ENCODE measurements around the gene PAX6. TPM values are rescaled to one million over a fixed set of nuclear protein-coding genes. Genes with fewer than 3 reads are reported as not detected.
A peak's percentile ranks its signal among the peaks of the same experiment; 100 is the strongest.

Gene PAX6
- total RNA-seq, 2 experiments from 2014 or later, result not detected

DNA sequence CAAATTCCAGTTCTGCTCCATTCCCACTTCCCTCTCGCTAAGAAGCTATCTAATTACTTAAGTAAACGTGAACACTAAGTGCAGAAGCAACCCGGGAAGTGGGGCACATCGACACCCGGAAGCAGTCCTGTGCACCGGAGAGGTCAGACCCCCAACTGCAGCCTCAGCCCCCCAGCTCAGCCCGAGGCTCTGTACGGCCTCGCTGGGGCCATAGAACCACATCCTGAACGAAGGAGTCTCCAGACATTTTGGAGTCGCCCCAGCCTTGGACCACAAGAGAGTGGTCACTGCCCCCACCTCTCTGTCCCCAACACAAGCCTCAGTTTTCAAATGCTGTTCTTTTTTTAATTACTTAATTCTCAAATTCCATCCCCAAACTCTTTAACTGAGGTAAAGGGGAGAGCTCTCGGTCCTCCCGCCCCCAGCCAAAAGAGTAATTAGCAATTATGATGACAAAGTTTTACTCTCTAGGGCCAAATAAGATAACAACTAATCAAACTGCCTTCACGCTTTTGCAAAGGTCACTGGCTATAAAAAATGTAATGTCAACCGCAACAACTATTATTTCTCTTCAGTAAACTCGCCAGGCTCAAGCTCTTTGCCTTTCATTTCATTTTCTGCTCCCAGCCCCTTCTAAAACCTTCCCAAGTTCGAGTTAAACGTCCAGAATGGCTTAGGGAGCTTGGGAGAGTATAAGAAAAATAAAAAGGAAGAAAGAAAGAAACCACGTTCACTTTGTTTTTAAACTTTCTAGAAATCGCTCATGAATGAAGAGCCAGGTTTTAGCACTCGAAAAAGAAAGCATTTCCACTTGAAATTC, 2.2 kb downstream of the PAX6 start:
- no peak overlapping the region for H3K27ac Mint-ChIP-seq
- peaks cover 4% of the 10 kb centered on the region for H3K36me3 Mint-ChIP-seq
- H3K4me1 Mint-ChIP-seq, result peaks cover 33% of the 10 kb centered on the region
- H3K9me3 Mint-ChIP-seq, result no peaks in the 10 kb centered on the region
- no peak for ATAC-seq (ENCODE audit: low read depth)
- POLR2A ChIA-PET, result no interaction called here
- DNase-seq, result no peak
- H3K4me3 Mint-ChIP-seq, result peak overlapping the region; percentile 55
- peaks cover 83% of the 10 kb centered on the region for H3K27me3 Mint-ChIP-seq

DNA sequence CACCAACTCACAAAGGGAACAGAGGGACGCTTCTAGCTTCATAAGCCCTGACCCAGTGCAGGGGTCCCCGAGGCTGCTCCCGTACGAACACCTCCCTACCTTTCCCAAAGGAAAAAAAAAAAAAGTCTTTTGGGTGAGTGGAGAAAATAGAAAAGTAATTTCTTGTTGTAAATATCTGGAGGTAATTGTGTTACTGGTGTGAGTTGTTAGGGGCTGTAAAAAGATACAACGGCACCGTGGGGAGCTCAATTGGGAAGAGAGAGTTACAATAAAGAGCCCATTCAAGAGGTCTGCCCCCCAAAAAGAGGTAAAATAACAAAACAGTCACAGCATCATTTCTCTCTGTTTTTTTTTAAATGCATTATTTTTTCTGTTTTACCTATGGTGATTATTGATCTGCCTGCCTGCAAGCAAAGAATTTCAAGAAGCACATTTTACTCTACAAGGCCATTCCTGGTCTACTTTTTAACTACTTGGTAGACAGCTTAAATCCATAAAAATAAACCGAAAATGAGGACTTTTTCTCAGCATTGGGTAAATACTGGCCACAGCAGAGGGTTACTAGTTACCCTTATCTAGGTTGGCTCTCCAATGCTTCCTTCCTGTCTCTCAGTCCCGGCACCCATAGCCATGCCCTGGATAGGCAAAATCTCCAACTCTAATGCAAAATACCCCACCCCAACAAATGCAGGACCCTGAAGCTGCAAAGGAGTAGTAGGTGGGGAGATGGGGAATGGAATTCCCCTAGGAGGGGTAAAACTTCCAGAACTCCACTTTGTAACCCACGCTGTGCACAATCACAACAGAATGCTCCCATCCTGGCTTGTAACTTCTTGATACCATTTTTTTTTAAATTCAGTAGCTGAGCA, 3.1 kb downstream of the PAX6 start:
- H3K36me3 Mint-ChIP-seq, result peaks cover 4% of the 10 kb centered on the region
- no peak overlapping the region for H3K4me3 Mint-ChIP-seq
- DNase-seq (no peak), ATAC-seq (ENCODE audit: low read depth) (no peak)
- H3K27me3 Mint-ChIP-seq, result peaks cover 85% of the 10 kb centered on the region
- H3K27ac Mint-ChIP-seq, result no peak overlapping the region
- POLR2A ChIA-PET, result no interaction called here
- H3K4me1 Mint-ChIP-seq, result peaks cover 36% of the 10 kb centered on the region
- H3K9me3 Mint-ChIP-seq, result no peaks in the 10 kb centered on the region

DNA sequence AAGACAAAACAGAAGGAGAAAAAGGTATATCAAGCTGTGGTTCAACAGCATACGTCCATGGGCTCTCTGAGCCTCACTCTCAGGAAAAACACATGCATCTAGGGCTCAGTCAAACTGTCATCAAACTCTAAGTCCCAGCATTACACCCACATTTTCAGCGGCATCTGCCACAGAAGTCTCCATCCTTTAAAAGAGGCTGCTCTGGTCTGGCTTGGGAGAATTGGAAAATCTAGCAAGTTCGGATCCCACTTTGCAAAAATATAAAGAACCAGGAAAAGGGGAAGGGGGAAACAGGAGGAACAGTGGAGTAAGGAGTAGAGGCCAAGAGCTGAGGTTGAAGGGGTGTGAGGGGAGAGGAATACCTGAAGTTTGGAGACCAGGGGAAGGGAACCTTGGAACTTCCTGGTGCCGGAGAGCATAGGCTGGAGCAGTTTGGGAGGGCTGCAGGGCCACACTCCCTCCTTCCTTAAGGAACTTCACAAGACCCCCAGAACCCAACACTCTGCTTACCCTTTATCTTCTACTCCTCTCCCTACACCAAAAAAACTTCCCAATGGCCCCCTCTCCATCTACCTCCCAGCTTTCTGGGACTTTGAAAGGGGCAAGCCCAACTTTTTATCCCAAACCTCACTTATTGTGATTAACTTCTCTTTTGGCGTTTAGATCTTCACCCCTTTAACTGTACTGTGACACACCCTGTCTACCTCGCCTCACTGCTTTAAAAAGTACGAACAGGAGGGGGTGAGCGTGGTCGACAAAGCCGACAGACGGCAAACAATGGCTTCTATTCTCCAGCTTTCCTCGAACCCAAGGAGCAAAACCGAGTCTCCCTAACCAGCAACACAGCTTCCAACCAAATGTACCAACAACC, 4.0 kb downstream of the PAX6 start:
- DNase-seq (no peak), ATAC-seq (ENCODE audit: low read depth) (no peak)
- Mint-ChIP-seq H3K9me3 (peaks cover 4% of the 10 kb centered on the region), H3K36me3 (peaks cover 6% of the 10 kb centered on the region), H3K4me3 (no peak overlapping the region), H3K27ac (no peak overlapping the region), H3K27me3 (peaks cover 87% of the 10 kb centered on the region), H3K4me1 (peaks cover 34% of the 10 kb centered on the region)
- POLR2A ChIA-PET, result no interaction called here

DNA sequence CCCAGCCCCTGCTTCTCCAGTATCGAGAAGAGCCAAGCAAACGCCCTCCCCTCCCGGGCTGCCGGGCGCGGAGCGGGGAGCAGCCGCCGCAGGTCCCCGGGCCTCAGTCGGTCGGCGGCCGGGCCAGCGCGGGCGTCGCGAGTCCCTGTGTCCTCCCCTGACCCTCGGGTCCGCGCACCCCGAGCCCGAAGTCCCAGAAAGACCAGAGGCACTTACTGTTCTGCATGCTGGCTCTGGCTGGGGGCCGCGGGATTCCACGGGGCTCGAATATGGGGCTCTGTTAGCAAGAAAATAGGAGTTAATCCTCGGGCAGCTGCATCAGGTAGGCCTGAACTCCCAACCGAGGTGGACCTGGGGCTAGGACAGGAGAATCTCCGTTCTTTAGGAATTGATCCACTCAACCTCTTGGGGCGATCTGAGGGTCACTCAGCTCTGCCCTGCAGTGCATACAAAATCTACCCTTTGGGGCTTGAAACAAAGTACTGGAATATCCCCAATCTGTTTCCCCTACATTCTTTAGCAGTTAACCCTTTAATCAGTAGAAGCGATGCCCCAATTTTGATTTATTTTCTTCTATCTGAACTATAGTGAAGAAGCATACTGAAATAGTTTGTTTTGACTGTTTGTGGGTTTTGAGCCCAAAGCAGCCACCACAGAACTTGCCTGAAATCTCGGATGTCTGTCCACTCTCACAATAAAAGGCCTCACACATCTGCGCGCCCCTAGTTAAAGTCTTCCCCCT, 4.8 kb downstream of the PAX6 start:
- H3K4me1 Mint-ChIP-seq, result peaks cover 32% of the 10 kb centered on the region
- ATAC-seq (ENCODE audit: low read depth) (no peak), DNase-seq (no peak)
- POLR2A ChIA-PET, result no interaction called here
- peaks cover 4% of the 10 kb centered on the region for H3K9me3 Mint-ChIP-seq
- no peak overlapping the region for H3K4me3 Mint-ChIP-seq
- peaks cover 89% of the 10 kb centered on the region for H3K27me3 Mint-ChIP-seq
- peaks cover 4% of the 10 kb centered on the region for H3K36me3 Mint-ChIP-seq
- no peak overlapping the region for H3K27ac Mint-ChIP-seq

DNA sequence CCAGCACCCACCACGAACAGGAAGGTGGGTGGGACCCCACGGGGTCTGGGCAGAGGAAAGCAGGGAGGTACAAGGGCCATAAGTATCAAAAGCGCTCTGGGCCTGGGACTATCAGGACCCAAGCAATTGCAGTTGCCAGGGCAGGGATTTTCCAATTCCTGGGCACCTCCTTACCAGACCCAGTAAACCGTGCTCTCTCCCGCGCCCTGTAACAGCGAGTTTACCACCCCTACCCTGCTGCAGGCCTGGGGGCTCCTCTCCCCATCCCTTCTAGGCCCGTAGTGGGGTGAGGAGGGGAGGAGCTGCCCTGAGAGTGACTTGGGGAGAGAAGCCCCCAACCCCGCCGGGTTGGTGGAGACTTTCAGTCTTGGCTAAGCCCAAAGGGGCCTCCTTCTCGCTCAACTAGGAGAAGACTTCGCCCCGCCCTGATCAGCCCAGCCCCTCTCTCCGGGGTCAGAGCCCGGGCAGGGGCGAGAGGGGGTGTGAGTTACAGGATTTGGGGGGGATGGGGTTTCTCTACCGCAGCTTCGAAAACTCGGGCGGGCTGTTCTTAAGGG, 5.4 kb downstream of the PAX6 start:
- H3K36me3 Mint-ChIP-seq, result peaks cover 2% of the 10 kb centered on the region
- H3K4me1 Mint-ChIP-seq, result peaks cover 27% of the 10 kb centered on the region
- H3K27me3 Mint-ChIP-seq, result peaks cover 89% of the 10 kb centered on the region
- DNase-seq, result no peak
- H3K4me3 Mint-ChIP-seq, result no peak overlapping the region
- POLR2A ChIA-PET, result no interaction called here
- H3K27ac Mint-ChIP-seq, result no peak overlapping the region
- ATAC-seq (ENCODE audit: low read depth), result no peak
- H3K9me3 Mint-ChIP-seq, result peaks cover 4% of the 10 kb centered on the region

DNA sequence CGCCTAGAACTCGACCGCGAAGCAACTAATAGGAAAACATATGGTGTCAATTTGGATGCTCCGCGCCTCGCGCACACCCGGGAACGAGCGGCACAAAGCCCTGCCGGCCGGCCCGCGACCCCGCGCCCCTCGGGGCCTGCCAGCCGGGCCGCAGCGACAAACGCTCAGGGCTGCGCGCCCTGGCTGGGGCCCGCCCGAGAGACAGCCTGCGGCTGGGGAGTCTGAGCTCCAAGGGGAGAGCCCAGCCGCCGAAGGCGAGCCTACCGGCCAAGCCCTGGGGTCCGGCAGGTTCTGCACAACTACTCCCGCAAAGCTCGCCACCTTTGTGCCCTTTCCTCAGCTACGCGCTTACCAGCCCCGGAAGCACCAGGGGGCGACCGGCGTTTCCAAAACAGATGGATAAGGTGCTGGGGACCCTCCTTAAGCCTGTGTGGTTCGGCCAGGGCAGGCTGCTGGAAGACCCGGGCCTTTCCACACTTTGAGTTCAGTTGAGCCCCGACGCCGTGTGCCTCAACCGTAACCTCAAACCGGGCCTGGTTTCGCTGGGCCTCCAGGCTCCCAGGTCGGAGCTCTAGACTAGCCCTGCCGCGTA, 6.0 kb downstream of the PAX6 start:
- POLR2A ChIA-PET, result interaction anchor here (0.6 kb wide), 1 partner anchor 16 kb away, joined by 6 read pairs; no protein-coding TSS in a partner anchor
- Mint-ChIP-seq H3K4me1 (peaks cover 25% of the 10 kb centered on the region), H3K9me3 (peaks cover 6% of the 10 kb centered on the region)

DNA sequence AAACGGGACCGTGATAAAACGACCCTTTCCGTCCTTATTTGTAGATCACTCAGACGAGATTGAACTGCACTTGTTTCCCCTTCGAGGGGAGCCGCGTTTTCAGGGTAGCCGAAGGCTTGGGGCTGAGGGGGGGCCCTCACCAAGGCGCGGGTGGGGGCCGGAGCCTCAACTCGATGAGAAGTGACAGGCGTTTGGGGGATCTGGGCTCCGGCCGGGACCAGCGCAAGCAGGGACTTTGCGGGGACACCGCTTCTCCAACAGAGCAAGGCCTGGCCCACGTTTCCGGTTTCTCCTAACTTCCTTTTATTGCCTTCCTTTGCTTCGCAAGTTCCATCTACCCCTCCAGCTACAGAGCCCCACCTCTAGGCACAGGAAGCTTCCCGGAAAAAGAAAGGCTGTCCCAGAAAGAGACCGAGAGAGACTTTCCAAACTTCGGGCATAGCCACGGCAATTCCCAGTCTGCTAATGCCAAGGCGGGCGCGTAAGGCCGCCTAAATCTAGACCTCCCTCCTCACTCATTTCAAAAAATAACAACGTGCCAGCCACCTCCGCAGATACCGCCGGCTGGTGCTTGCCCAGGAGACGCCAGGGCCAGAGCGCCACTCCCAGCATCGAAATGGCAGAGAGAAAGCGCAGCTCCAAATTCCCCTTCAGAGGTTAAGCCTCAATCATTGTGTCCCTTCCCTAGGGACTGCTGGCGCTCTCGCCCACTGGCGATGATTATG, 6.6 kb downstream of the PAX6 start:
- no peak for DNase-seq
- Mint-ChIP-seq H3K4me3 (peak overlapping the region; percentile 57), H3K4me1 (peaks cover 25% of the 10 kb centered on the region), H3K9me3 (peaks cover 8% of the 10 kb centered on the region), H3K36me3 (peaks cover 6% of the 10 kb centered on the region), H3K27ac (peak overlapping the region; percentile 42), H3K27me3 (peaks cover 95% of the 10 kb centered on the region)
- POLR2A ChIA-PET, result interaction anchor here (0.6 kb wide), 1 partner anchor 15 kb away, joined by 6 read pairs; no protein-coding TSS in a partner anchor
- ATAC-seq (ENCODE audit: low read depth), result no peak

More for the DNA sequence above, 6.0 kb downstream of the PAX6 start:
- no peak for ATAC-seq (ENCODE audit: low read depth)
- H3K27ac Mint-ChIP-seq, result no peak overlapping the region
- H3K4me3 Mint-ChIP-seq, result peak overlapping the region; percentile 57
- peaks cover 93% of the 10 kb centered on the region for H3K27me3 Mint-ChIP-seq
- DNase-seq, result no peak
- H3K36me3 Mint-ChIP-seq, result peaks cover 2% of the 10 kb centered on the region

DNA sequence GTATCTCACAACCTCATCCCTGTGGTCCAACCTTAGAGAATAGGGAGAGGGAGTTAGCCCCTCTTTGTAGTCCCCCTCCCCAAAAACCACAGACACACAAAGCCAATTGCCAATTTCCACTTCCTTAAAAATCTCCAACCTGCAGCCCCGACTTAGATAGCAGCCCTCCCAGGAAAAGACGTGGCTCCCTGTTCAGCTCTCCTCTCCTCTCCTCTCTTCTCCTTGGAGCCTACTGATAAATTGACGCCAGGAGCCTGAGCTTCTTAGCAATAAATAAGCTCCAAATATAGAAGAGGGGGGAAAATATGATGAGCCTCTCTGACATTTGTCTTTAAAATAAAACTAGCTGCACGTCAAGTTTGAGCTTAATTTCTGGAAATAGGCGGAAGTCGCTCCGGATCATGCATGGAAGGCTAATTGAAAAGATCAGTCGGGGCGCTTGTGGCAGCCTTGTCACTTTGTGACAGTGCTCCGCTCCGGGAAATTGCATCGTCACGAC, 7.3 kb downstream of the PAX6 start:
- peak overlapping the region; percentile 57 for H3K4me3 Mint-ChIP-seq
- H3K4me1 Mint-ChIP-seq, result peaks cover 21% of the 10 kb centered on the region
- peaks cover 6% of the 10 kb centered on the region for H3K36me3 Mint-ChIP-seq
- POLR2A ChIA-PET, result no interaction called here
- H3K27ac Mint-ChIP-seq, result peak overlapping the region; percentile 23
- no peak for DNase-seq
- peaks cover 93% of the 10 kb centered on the region for H3K27me3 Mint-ChIP-seq
- no peak for ATAC-seq (ENCODE audit: low read depth)
- peaks cover 8% of the 10 kb centered on the region for H3K9me3 Mint-ChIP-seq

DNA sequence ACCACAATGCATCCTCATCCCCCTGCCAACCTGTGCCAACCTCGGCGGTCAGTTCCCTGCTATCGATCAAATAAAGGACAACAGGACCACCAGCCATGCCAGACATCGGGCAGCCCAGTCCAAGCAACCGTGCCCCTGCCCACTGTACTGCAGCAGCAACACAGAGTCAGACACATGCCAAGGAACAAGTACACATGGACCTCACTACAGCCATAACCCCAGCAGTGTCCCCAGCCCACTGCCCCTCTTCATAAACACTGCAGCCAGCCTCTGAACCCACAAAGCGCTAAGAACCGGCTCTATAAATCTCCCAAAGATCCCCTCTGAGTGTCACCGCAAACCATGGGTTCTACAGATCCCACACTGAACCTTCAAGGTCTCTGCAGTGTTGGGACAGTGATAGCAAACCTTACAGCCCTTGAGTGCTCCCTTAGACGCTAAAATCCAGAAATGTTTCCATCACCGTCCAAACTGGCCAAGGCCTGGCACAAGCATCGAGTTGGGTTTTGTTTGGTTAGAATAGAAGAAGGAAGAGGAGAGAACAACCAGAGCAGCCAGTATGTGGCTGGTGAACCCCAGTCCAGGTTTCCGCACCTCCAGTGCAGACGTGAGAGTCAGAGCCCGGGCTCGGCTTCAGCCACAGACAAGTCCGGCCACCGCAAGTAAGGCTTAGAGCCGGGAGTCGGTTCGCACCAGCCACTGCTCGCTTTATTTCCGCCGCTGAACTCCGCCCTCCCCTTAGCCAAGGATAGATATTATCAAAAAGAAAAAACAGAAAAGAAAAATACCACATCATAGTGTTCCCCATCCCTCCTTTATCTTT, 7.9 kb downstream of the PAX6 start:
- Mint-ChIP-seq H3K36me3 (peaks cover 6% of the 10 kb centered on the region), H3K27ac (peak overlapping the region; percentile 23), H3K27me3 (peaks cover 92% of the 10 kb centered on the region), H3K4me3 (peak overlapping the region; percentile 2), H3K9me3 (peaks cover 8% of the 10 kb centered on the region), H3K4me1 (peaks cover 21% of the 10 kb centered on the region)
- ATAC-seq (ENCODE audit: low read depth), result no peak
- no peak for DNase-seq
- POLR2A ChIA-PET, result no interaction called here

DNA sequence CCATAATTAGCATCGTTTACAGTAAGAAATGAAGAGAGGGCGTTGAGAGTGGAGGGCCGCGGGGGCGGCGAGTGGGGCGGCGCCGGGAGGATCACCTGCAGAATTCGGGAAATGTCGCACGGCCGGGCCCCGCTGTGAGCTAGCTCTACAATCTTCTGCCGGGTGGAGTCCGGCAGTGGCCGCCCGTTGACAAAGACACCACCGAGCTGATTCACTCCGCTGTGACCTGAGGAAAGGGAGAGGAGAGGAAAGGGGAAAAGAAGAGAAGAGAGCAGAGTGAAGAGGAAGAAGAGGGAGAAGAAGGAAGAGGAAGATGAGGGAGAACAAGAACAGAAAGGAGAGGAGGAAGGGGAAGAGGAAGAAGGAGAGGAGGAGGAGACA, 8.5 kb downstream of the PAX6 start:
- peaks cover 24% of the 10 kb centered on the region for H3K4me1 Mint-ChIP-seq
- H3K27me3 Mint-ChIP-seq, result peaks cover 90% of the 10 kb centered on the region
- H3K27ac Mint-ChIP-seq, result peak overlapping the region; percentile 36
- H3K9me3 Mint-ChIP-seq, result peaks cover 8% of the 10 kb centered on the region
- DNase-seq (no peak), ATAC-seq (ENCODE audit: low read depth) (no peak)
- H3K4me3 Mint-ChIP-seq, result peak overlapping the region; percentile 47
- POLR2A ChIA-PET, result no interaction called here
- peaks cover 8% of the 10 kb centered on the region for H3K36me3 Mint-ChIP-seq

DNA sequence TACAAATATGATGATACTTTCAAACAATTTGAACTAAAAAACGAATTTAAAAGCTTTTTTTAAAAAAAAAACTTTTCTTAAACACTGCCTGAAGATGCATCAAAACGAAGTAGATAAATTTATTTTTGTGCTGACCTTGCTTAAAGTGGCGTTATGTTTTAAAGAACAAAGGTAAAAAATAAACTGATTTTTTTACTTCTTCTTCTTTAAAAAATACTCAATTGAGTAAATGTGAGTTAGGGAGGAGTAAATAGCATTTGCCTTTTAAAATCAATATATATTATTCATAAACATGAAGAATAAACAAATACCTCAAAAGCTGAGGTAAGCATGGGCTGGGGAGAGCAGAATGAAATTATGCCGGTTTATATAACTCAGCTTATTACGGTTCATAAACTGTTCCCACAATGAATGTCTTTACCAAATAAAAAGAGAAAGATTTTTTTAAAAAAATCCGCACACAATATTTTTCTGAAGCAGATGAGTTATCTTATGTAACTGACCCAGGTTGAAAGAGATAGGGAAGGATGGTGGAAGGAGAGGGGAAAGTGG, 9.0 kb downstream of the PAX6 start:
- peaks cover 25% of the 10 kb centered on the region for H3K4me1 Mint-ChIP-seq
- no peak overlapping the region for H3K4me3 Mint-ChIP-seq
- H3K36me3 Mint-ChIP-seq, result peaks cover 8% of the 10 kb centered on the region
- POLR2A ChIA-PET, result no interaction called here
- peaks cover 10% of the 10 kb centered on the region for H3K9me3 Mint-ChIP-seq
- no peak overlapping the region for H3K27ac Mint-ChIP-seq
- ATAC-seq (ENCODE audit: low read depth) (no peak), DNase-seq (no peak)
- peaks cover 90% of the 10 kb centered on the region for H3K27me3 Mint-ChIP-seq

All from activated naive CD8-positive, alpha-beta T cell treated with anti-CD3 and anti-CD28 coated beads, Interleukin-2, amount 10 ng/mL, durations not matched to agents 7 days and 5 days (primary cell).